H9 (cell line): ENCODE results near the gene CLPSL2. TPM values are rescaled to one million over a fixed set of nuclear protein-coding genes. Genes with fewer than 3 reads are reported as not detected.

Experiments
- DNase-seq: peaks from one replicate; pipeline ENCODE4 v3.0.0-alpha.2; 2017
- H2AFZ ChIP-seq: one replicate; pipeline ENCODE4 v1.6.1; 2013; ENCODE audit warnings: mild to moderate bottlenecking, low read length, control low read depth, moderate library complexity
- H2AK5ac ChIP-seq: 2 replicates; pipeline ENCODE4 v1.6.1; 2013; ENCODE audit warnings: low read length, control low read depth, mixed read lengths; ENCODE audit not compliant: insufficient read length
- H2BK120ac ChIP-seq: one replicate; pipeline ENCODE4 v1.6.1; 2013; ENCODE audit warnings: low read depth, mild to moderate bottlenecking, low read length, control low read depth, inconsistent platforms; ENCODE audit not compliant: poor library complexity, severe bottlenecking
- H2BK12ac ChIP-seq: 2 replicates; pipeline ENCODE4 v1.6.1; 2013; ENCODE audit warnings: low read length, control low read depth, mixed read lengths, low read depth; ENCODE audit not compliant: insufficient read length
- H2BK15ac ChIP-seq: 2 replicates; pipeline ENCODE4 v1.6.1; 2013; ENCODE audit warnings: low read depth, low read length, control low read depth
- H2BK20ac ChIP-seq: one replicate; pipeline ENCODE4 v1.6.1; 2013; ENCODE audit warnings: low read depth, mild to moderate bottlenecking, low read length, control low read depth, inconsistent platforms; ENCODE audit not compliant: poor library complexity, severe bottlenecking
- H2BK5ac ChIP-seq: 2 replicates; pipeline ENCODE4 v1.6.1; 2013; ENCODE audit warnings: low read length, control low read depth, mixed read lengths; ENCODE audit not compliant: insufficient read length
- H3K14ac ChIP-seq: 2 replicates; pipeline ENCODE4 v1.6.1; 2013; ENCODE audit warnings: low read length, control low read depth; ENCODE audit not compliant: insufficient read depth
- H3K18ac ChIP-seq: 2 replicates; pipeline ENCODE4 v1.6.1; 2013; ENCODE audit warnings: low read depth, mild to moderate bottlenecking, mixed read lengths, low read length, control low read depth; ENCODE audit not compliant: insufficient read length
- H3K23ac ChIP-seq: 2 replicates; pipeline ENCODE4 v1.6.1; 2013; ENCODE audit warnings: low read length, control low read depth, mixed read lengths, low read depth; ENCODE audit not compliant: insufficient read length
- H3K23me2 ChIP-seq: 2 replicates; pipeline ENCODE4 v1.6.1; 2013; ENCODE audit warnings: low read depth, mild to moderate bottlenecking, mixed read lengths, low read length, control low read depth; ENCODE audit not compliant: insufficient read length, poor library complexity, severe bottlenecking
- H3K27ac ChIP-seq: 2 replicates; pipeline ENCODE4 v1.5.1; 2013; ENCODE audit warnings: low read length, control low read depth, mixed read lengths, low read depth; ENCODE audit not compliant: insufficient read length
- H3K27me3 ChIP-seq: 2 replicates; pipeline ENCODE4 v1.6.1; 2013; ENCODE audit warnings: low read length, control low read depth, inconsistent platforms; ENCODE audit not compliant: insufficient read depth
- H3K4ac ChIP-seq: 2 replicates; pipeline ENCODE4 v1.6.1; 2013; ENCODE audit warnings: low read depth, mild to moderate bottlenecking, control low read depth, inconsistent platforms, low read length, moderate library complexity
- H3K4me1 ChIP-seq: 2 replicates; pipeline ENCODE4 v1.6.1; 2013; ENCODE audit warnings: low read length, control low read depth, inconsistent platforms; ENCODE audit not compliant: insufficient read depth
- H3K4me2 ChIP-seq: 2 replicates; pipeline ENCODE4 v1.6.1; 2013; ENCODE audit warnings: low read length, control low read depth, mixed read lengths; ENCODE audit not compliant: insufficient read length, insufficient read depth
- H3K56ac ChIP-seq: 2 replicates; pipeline ENCODE4 v1.6.1; 2013; ENCODE audit warnings: low read depth, mild to moderate bottlenecking, mixed read lengths, low read length, control low read depth; ENCODE audit not compliant: insufficient read length
- H3K79me1 ChIP-seq: 2 replicates; pipeline ENCODE4 v1.6.1; 2013; ENCODE audit warnings: low read depth, mild to moderate bottlenecking, moderate library complexity, low read length, control low read depth, inconsistent platforms; ENCODE audit not compliant: insufficient read depth, poor library complexity, severe bottlenecking
- H3K79me2 ChIP-seq: 2 replicates; pipeline ENCODE4 v1.6.1; 2013; ENCODE audit warnings: low read length, control low read depth, inconsistent platforms; ENCODE audit not compliant: insufficient read depth
- H3K9ac ChIP-seq: 2 replicates; pipeline ENCODE4 v1.6.1; 2013; ENCODE audit warnings: low read length, control low read depth, mixed read lengths; ENCODE audit not compliant: insufficient read length; ENCODE audit errors: extremely low read depth
- H3K9me3 ChIP-seq: one replicate; pipeline ENCODE4 v1.6.1; 2013; ENCODE audit warnings: low read depth, low read length, inconsistent platforms; ENCODE audit not compliant: control insufficient read depth
- H3T11ph ChIP-seq: one replicate; pipeline ENCODE4 v1.6.1; 2013; ENCODE audit warnings: mild to moderate bottlenecking, low read length, control low read depth, inconsistent platforms
- H4K20me1 ChIP-seq: one replicate; pipeline ENCODE4 v1.6.1; 2013; ENCODE audit not compliant: control insufficient read depth, insufficient read length, insufficient read depth
- H4K5ac ChIP-seq: 2 replicates; pipeline ENCODE4 v1.6.1; 2013; ENCODE audit warnings: low read depth, mild to moderate bottlenecking, mixed read lengths, low read length, control low read depth; ENCODE audit not compliant: insufficient read length
- H4K8ac ChIP-seq: replicated peaks from 2 replicates; pipeline ENCODE4 v1.6.1; 2013; ENCODE audit warnings: low read length, control low read depth, mixed read lengths, low read depth; ENCODE audit not compliant: insufficient read length
- H4K91ac ChIP-seq: 2 replicates; pipeline ENCODE4 v1.6.1; 2013; ENCODE audit warnings: low read depth, mild to moderate bottlenecking, moderate library complexity, mixed read lengths, low read length, control low read depth; ENCODE audit not compliant: insufficient read length
- H3K27ac Mint-ChIP-seq, 3 experiments: 2 replicates in 2 of 3; 3 replicates in 1 of 3; pipeline ENCODE4 v1.8.0; 2020 to 2021; ENCODE audit warnings: mixed read lengths in 3 of 3, mild to moderate bottlenecking in 1 of 3, moderate library complexity in 1 of 3
- H3K27me3 Mint-ChIP-seq: 2 replicates; pipeline ENCODE4 v1.8.0; 2021; ENCODE audit warnings: low read depth, mild to moderate bottlenecking, moderate library complexity, mixed read lengths
- H3K36me3 Mint-ChIP-seq, 3 experiments: 2 replicates in 2 of 3; 3 replicates in 1 of 3; pipeline ENCODE4 v1.8.0; 2020 to 2021; ENCODE audit warnings: low read depth in 3 of 3, mixed read lengths in 3 of 3; ENCODE audit not compliant: insufficient read depth in 1 of 3
- H3K4me1 Mint-ChIP-seq, 2 experiments: 2 replicates each; pipeline ENCODE4 v1.8.0; 2020; ENCODE audit warnings: mixed read lengths in 2 of 2
- H3K4me3 Mint-ChIP-seq, 2 experiments: 2 replicates in 1 of 2; 3 replicates in 1 of 2; pipeline ENCODE4 v1.8.0; 2020 to 2021; ENCODE audit warnings: mild to moderate bottlenecking in 2 of 2, mixed read lengths in 2 of 2, moderate library complexity in 1 of 2
- H3K9me3 Mint-ChIP-seq, 2 experiments: 2 replicates in 1 of 2; 3 replicates in 1 of 2; pipeline ENCODE4 v1.8.0; 2020; ENCODE audit warnings: mild to moderate bottlenecking in 2 of 2, mixed read lengths in 2 of 2, moderate library complexity in 1 of 2
- CTCF ChIP-seq: fragments of 200-600 bp; sonication (generic); conservative IDR thresholded peaks from 3 replicates; pipeline ENCODE4 v1.8.0; 2021; ENCODE audit warnings: antibody characterized with exemption, mild to moderate bottlenecking
- WGBS: extraction: QIAGEN DNeasy Blood & Tissue Kit; methylation state at CpG from one replicate; pipeline ENCODE4 v1.1.7; 2013; ENCODE audit warnings: missing lambda C conversion rate, low lambda C conversion rate, mixed read lengths; ENCODE audit not compliant: insufficient read length; ENCODE audit errors: extremely low coverage; 5-methylcytosine and 5-hydroxymethylcytosine counted together
- total RNA-seq: library from RNA; stranded (reverse); gene quantifications from 2 replicates; pipeline ENCODE4 v1.2.1, GENCODE V29; 2021

The CLPSL2 gene
- total RNA-seq, 1 experiment from 2014 or later: 4.4 TPM

- Histone ChIP-seq H2AK5ac (no peak overlapping the region), H2AFZ (no peak overlapping the region), H2BK5ac (no peak overlapping the region), H3K14ac (no peak overlapping the region), H4K5ac (no peak overlapping the region), H3K27me3 (no peaks in the 10 kb centered on the region), H3K4me1 (no peaks in the 10 kb centered on the region), H2BK12ac (no peak overlapping the region), H3K27ac (no peak overlapping the region), H3K4ac (no peak overlapping the region), H3K18ac (no peak overlapping the region), H3K56ac (no peak overlapping the region), H3K9me3 (no peaks in the 10 kb centered on the region), H4K20me1 (no peaks in the 10 kb centered on the region), H3K79me1 (no peaks in the 10 kb centered on the region), H2BK20ac (no peak overlapping the region), H3K9ac (no peak overlapping the region), H3T11ph (no peak overlapping the region), H3K23me2 (peaks cover 3% of the 10 kb centered on the region), H2BK120ac (no peak overlapping the region), H4K8ac (no peak overlapping the region), H3K23ac (no peak overlapping the region), H3K4me2 (no peak overlapping the region), H2BK15ac (no peak overlapping the region), H3K79me2 (no peaks in the 10 kb centered on the region), H4K91ac (no peak overlapping the region)
- no peaks in the 10 kb centered on the region; a peak in 1 of 7 replicates for H3K36me3 Mint-ChIP-seq
- peaks cover 13 to 14% of the 10 kb centered on the region in 2 experiments for H3K4me1 Mint-ChIP-seq
- H3K4me3 Mint-ChIP-seq: no peak overlapping the region
- H3K27me3 Mint-ChIP-seq: peaks cover 23% of the 10 kb centered on the region
- DNase-seq: no peak
- no peaks in the 10 kb centered on the region for H3K9me3 Mint-ChIP-seq
- no peak for TF ChIP-seq CTCF
- no peak overlapping the region for H3K27ac Mint-ChIP-seq
- no CpG with 5 or more reads among the region's 2 CpGs for WGBS
Observed at GRCh38 chr6:35778437-35778836, 2.0 kb downstream of the CLPSL2 start.
